DND-41 (cell line): Measurements from ENCODE around the gene EIF5B.
"Not testable (repeated sequence)": the region's sequence is repeated elsewhere in the genome, so short reads cannot be mapped to it uniquely, and the experiment has no call there.

Experiments used
- CTCF ChIP-seq: IDR thresholded peaks from 2 replicates; pipeline ENCODE4 v1.5.1; 2012; ENCODE audit warnings: borderline replicate concordance, low read length, moderate library complexity, mild to moderate bottlenecking; ENCODE audit not compliant: poor library complexity, severe bottlenecking; ENCODE audit errors: extremely low read depth
- EZH2 ChIP-seq: IDR thresholded peaks from 3 replicates; pipeline ENCODE4 v1.6.1; 2012; ENCODE audit warnings: borderline replicate concordance, low read depth, mild to moderate bottlenecking, moderate library complexity, low read length, inconsistent platforms; ENCODE audit not compliant: severe bottlenecking

GRCh38 chr2:99354825-99355224 is 17.6 kb downstream of the EIF5B start:
- TF ChIP-seq CTCF, EZH2: not testable (repeated sequence)
